HL-60 (cell line): ENCODE measurements around the gene CHRDL1.
"Not testable (repeated sequence)": the region's sequence is repeated elsewhere in the genome, so short reads cannot be mapped to it uniquely, and the experiment has no call there.

Experiments used
- DNase-seq, 2 experiments: peaks; one replicate each; pipeline ENCODE4 v3.0.0-alpha.2; 2010 to 2020; ENCODE audit warnings: low read depth in 1 of 2, low spot score in 1 of 2
- H3K27ac ChIP-seq: fragments of 250-450 bp; sonication (Bioruptor Pico); replicated peaks from 2 replicates; pipeline ENCODE4 v1.5.1; 2020; ENCODE audit warnings: mild to moderate bottlenecking, moderate library complexity
- H3K27me3 ChIP-seq: fragments of 250-450 bp; sonication (Bioruptor Pico); 2 replicates; pipeline ENCODE4 v1.5.1; 2021; ENCODE audit warnings: mild to moderate bottlenecking, moderate library complexity; ENCODE audit not compliant: insufficient read depth, poor library complexity, severe bottlenecking
- H3K4me3 ChIP-seq: replicated peaks from 2 replicates; pipeline ENCODE4 v1.5.1; 2011; ENCODE audit warnings: mild to moderate bottlenecking, control low read depth, low read length; ENCODE audit not compliant: insufficient read depth
- CTCF ChIP-seq: IDR thresholded peaks from one replicate; pipeline ENCODE4 v1.5.1; 2011; ENCODE audit warnings: low read length, control low read depth, inconsistent platforms; ENCODE audit not compliant: insufficient read depth
- GABPA ChIP-seq: IDR thresholded peaks from 2 replicates; pipeline ENCODE4 v1.6.1; 2012; ENCODE audit warnings: low read depth
- POLR2AphosphoS5 ChIP-seq: IDR thresholded peaks from 2 replicates; pipeline ENCODE4 v1.6.1; 2012; ENCODE audit warnings: low read depth
- REST ChIP-seq: IDR thresholded peaks from 2 replicates; pipeline ENCODE4 v1.6.1; 2012; ENCODE audit warnings: low read depth; ENCODE audit not compliant: insufficient replicate concordance
- SPI1 ChIP-seq: IDR thresholded peaks from 2 replicates; pipeline ENCODE4 v1.6.1; 2012; ENCODE audit warnings: low read depth, mild to moderate bottlenecking, borderline replicate concordance

Gene CHRDL1

GRCh38 chrX:110667706-110668105, 127.9 kb downstream of the CHRDL1 start:
- Histone ChIP-seq H3K4me3 (no peak overlapping the region), H3K27ac (no peak overlapping the region), H3K27me3 (no peaks in the 10 kb centered on the region)
- TF ChIP-seq POLR2AphosphoS5, result no peak
- no peak for TF ChIP-seq REST
- no peak for TF ChIP-seq GABPA
- TF ChIP-seq CTCF, result no peak
- no peak for TF ChIP-seq SPI1
- no peak for DNase-seq

GRCh38 chrX:110665223-110666002, 130.2 kb downstream of the CHRDL1 start:
- H3K27me3 ChIP-seq, result no peaks in the 10 kb centered on the region
- peak in 1 of 2 experiments; percentile 22 for DNase-seq
- H3K27ac ChIP-seq, result no peak overlapping the region
- no peak overlapping the region for H3K4me3 ChIP-seq
- TF ChIP-seq SPI1, result no peak
- no peak for TF ChIP-seq REST
- TF ChIP-seq CTCF, result peak; percentile 34
- no peak for TF ChIP-seq GABPA
- no peak for TF ChIP-seq POLR2AphosphoS5

- Histone ChIP-seq H3K27ac (no peak overlapping the region), H3K27me3 (no peaks in the 10 kb centered on the region), H3K4me3 (no peak overlapping the region)
- no peak for TF ChIP-seq REST
- no peak for TF ChIP-seq GABPA
- TF ChIP-seq SPI1, result no peak
- TF ChIP-seq POLR2AphosphoS5, result no peak
- no peak for TF ChIP-seq CTCF
- DNase-seq, result no peak
Measured at GRCh38 chrX:110657073-110657472, 138.5 kb downstream of the CHRDL1 start.

- not testable (repeated sequence) for H3K27me3 ChIP-seq, H3K4me3 ChIP-seq, DNase-seq, H3K27ac ChIP-seq
Measured at GRCh38 chrX:110654280-110654679, 141.3 kb downstream of the CHRDL1 start.
